Liver (tissue), 9 donors: Measurements from ENCODE around the gene CLCN2. TPM values are rescaled to one million over a fixed set of nuclear protein-coding genes. Genes with fewer than 3 reads are reported as not detected.

Experiments
- DNase-seq: peaks from one replicate; pipeline ENCODE4 v3.0.0-alpha.2; 2017; ENCODE audit warnings: low spot score
- H3K27ac ChIP-seq, 2 donors: one replicate each; pipeline ENCODE4 v1.7.0; 2013; ENCODE audit warnings: inconsistent platforms in 2 of 2, low read length in 2 of 2, control low read depth in 1 of 2, low read depth in 1 of 2, mild to moderate bottlenecking in 1 of 2
- H3K27me3 ChIP-seq, 4 donors: one replicate each; pipeline versions ENCODE4 v1.6.1 to v1.7.0; 2013; ENCODE audit warnings: low read length in 3 of 4, inconsistent platforms in 1 of 4, mild to moderate bottlenecking in 1 of 4, moderate library complexity in 1 of 4; ENCODE audit not compliant: control insufficient read depth in 4 of 4, insufficient read depth in 4 of 4
- H3K36me3 ChIP-seq, 4 donors: one replicate each; pipeline versions ENCODE4 v1.6.1 to v1.7.0; 2013; ENCODE audit warnings: low read length in 3 of 4, mild to moderate bottlenecking in 3 of 4, low read depth in 1 of 4, moderate library complexity in 1 of 4; ENCODE audit not compliant: control insufficient read depth in 4 of 4, insufficient read depth in 3 of 4
- H3K4me1 ChIP-seq, 4 donors: one replicate each; pipeline versions ENCODE4 v1.6.1 to v1.7.0; 2013; ENCODE audit warnings: low read length in 3 of 4, mild to moderate bottlenecking in 3 of 4, moderate library complexity in 1 of 4; ENCODE audit not compliant: control insufficient read depth in 4 of 4, insufficient read depth in 4 of 4
- H3K4me3 ChIP-seq, 3 donors: one replicate each; pipeline versions ENCODE4 v1.6.1 to v1.7.0; 2013; ENCODE audit warnings: low read length in 3 of 3, control low read depth in 1 of 3, low read depth in 1 of 3, mild to moderate bottlenecking in 1 of 3
- H3K9ac ChIP-seq, 2 donors: one replicate each; pipeline ENCODE4 v1.7.0; 2013; ENCODE audit warnings: low read length in 2 of 2, mild to moderate bottlenecking in 2 of 2, moderate library complexity in 2 of 2, control low read depth in 1 of 2, low read depth in 1 of 2
- H3K9me3 ChIP-seq, 4 donors: one replicate each; pipeline versions ENCODE4 v1.6.1 to v1.7.0; 2013; ENCODE audit warnings: low read length in 3 of 4; ENCODE audit not compliant: control insufficient read depth in 4 of 4
- ATF3 ChIP-seq: IDR thresholded peaks from 2 replicates; pipeline ENCODE4 v1.6.1; 2016; ENCODE audit warnings: antibody characterized with exemption
- CTCF ChIP-seq: fragments of 150-350 bp; IDR thresholded peaks from 2 replicates; pipeline ENCODE4 v1.5.1; 2017; ENCODE audit warnings: improper control_type of control experiment, low read depth, low read length; ENCODE audit not compliant: missing input control
- EGR1 ChIP-seq, 2 donors: IDR thresholded peaks; 2 replicates each; pipeline ENCODE4 v1.6.1; 2016 to 2018; ENCODE audit warnings: antibody characterized with exemption in 2 of 2, low read depth in 2 of 2
- FOXA2 ChIP-seq: IDR thresholded peaks from 2 replicates; pipeline ENCODE4 v1.6.1; 2016; ENCODE audit warnings: antibody characterized with exemption
- GABPA ChIP-seq, 2 donors: IDR thresholded peaks in 1 of 2; conservative IDR thresholded peaks in 1 of 2; 2 replicates each; pipeline ENCODE4 v1.6.1; 2016; ENCODE audit warnings: antibody characterized with exemption in 2 of 2, mild to moderate bottlenecking in 1 of 2, moderate library complexity in 1 of 2
- HNF4A ChIP-seq, 2 donors: conservative IDR thresholded peaks; 2 replicates each; pipeline ENCODE4 v1.6.1; 2016; ENCODE audit warnings: antibody characterized with exemption in 2 of 2, mild to moderate bottlenecking in 2 of 2
- HNF4G ChIP-seq: IDR thresholded peaks from 2 replicates; pipeline ENCODE4 v1.6.1; 2016; ENCODE audit warnings: antibody characterized with exemption
- JUND ChIP-seq, 2 donors: IDR thresholded peaks; 2 replicates each; pipeline ENCODE4 v1.6.1; 2016; ENCODE audit warnings: antibody characterized with exemption in 2 of 2
- RAD21 ChIP-seq, 2 donors: IDR thresholded peaks; 2 replicates each; pipeline ENCODE4 v1.6.1; 2016; ENCODE audit warnings: antibody characterized with exemption in 2 of 2, mild to moderate bottlenecking in 2 of 2
- REST ChIP-seq: IDR thresholded peaks from 2 replicates; pipeline ENCODE4 v1.6.1; 2016; ENCODE audit warnings: antibody characterized with exemption, mild to moderate bottlenecking
- RXRA ChIP-seq, 2 donors: IDR thresholded peaks; 2 replicates each; pipeline ENCODE4 v1.6.1; 2017 to 2018; ENCODE audit warnings: antibody characterized with exemption in 2 of 2, mild to moderate bottlenecking in 1 of 2
- SP1 ChIP-seq: IDR thresholded peaks from 2 replicates; pipeline ENCODE4 v1.6.1; 2018; ENCODE audit warnings: antibody characterized with exemption, mild to moderate bottlenecking
- TAF1 ChIP-seq: conservative IDR thresholded peaks from 2 replicates; pipeline ENCODE4 v1.6.1; 2016; ENCODE audit warnings: antibody characterized with exemption, mild to moderate bottlenecking
- YY1 ChIP-seq: IDR thresholded peaks from 2 replicates; pipeline ENCODE4 v1.6.1; 2016; ENCODE audit warnings: antibody characterized with exemption, mild to moderate bottlenecking
- ZBTB33 ChIP-seq: IDR thresholded peaks from 2 replicates; pipeline ENCODE4 v1.6.1; 2016; ENCODE audit warnings: antibody characterized with exemption
- WGBS: extraction: QIAGEN DNeasy Blood & Tissue Kit; methylation state at CpG from one replicate; pipeline ENCODE4 v1.1.7; 2013; 5-methylcytosine and 5-hydroxymethylcytosine counted together
- polyA plus RNA-seq, 2 donors: library from polyadenylated mRNA; stranded (reverse) in 1 of 2; unstranded in 1 of 2; fragments of 200-250 nt in 1 of 2; fragments of >200 nt in 1 of 2; fragmentation: Nextera tagmentation in 1 of 2; extraction: Ambion mirVana in 1 of 2; gene quantifications; one replicate each; pipeline versions ENCODE4 v1.2.1 to v1.2.3, GENCODE V29; 2013 to 2015
- total RNA-seq, 2 donors: library from RNA; depleted of rRNA; stranded (reverse); fragments of >200 nt; gene quantifications; one replicate each; pipeline ENCODE4 v1.2.3, GENCODE V29; 2014
- donor health status: healthy.
- donor health status: healthy.
- donor health status: healthy.
- donor health status: healthy.
- donor health status: healthy.

Gene CLCN2
- total and polyA plus RNA-seq, 4 donors = 1.1 to 3.9 (median 2.6) TPM

GRCh38 chr3:184346480-184347190 lies 14.8 kb downstream of the CLCN2 start:
- Histone ChIP-seq H3K9ac (no peak overlapping the region), H3K27me3 (no peaks in the 10 kb centered on the region), H3K9me3 (no peaks in the 10 kb centered on the region), H3K27ac (no peak overlapping the region), H3K4me1 (peaks cover 2 to 5% (median 4%) of the 10 kb centered on the region in 4 donors), H3K36me3 (peaks cover 2 to 16% (median 5%) of the 10 kb centered on the region in 4 donors), H3K4me3 (no peak overlapping the region)
- TF ChIP-seq CTCF (no peak), HNF4G (no peak), TAF1 (no peak), REST (no peak), EGR1 (IDR thresholded peaks at IDR 0.05; ENCODE audit: low read depth in 2 of 2) (no peak), HNF4A (conservative IDR thresholded peaks at IDR 0.05) (no peak), ZBTB33 (no peak), SP1 (no peak), RAD21 (IDR thresholded peaks at IDR 0.05) (no peak), JUND (IDR thresholded peaks at IDR 0.05) (no peak), GABPA (IDR thresholded peaks at IDR 0.05 in 1 of 2, conservative IDR thresholded peaks at IDR 0.05 in 1 of 2) (no peak), RXRA (IDR thresholded peaks at IDR 0.05) (no peak), ATF3 (no peak), FOXA2 (no peak), YY1 (no peak)
- 96% methylated on average over 20 of the region's 20 CpGs for WGBS
- DNase-seq = no peak
